ENCODE results near the gene ROBO3.

- TF ChIP-seq CTCF (IDR thresholded peaks at IDR 0.05) (no peak), EZH2 (IDR thresholded peaks at IDR 0.05; ENCODE audit: borderline replicate concordance, insufficient read depth, low read depth, low read length, poor library complexity, severe bottlenecking) (no peak)
These were observed 25.9 kb upstream of the ROBO3 start for GRCh38 chr11:124839128-124839971.
